HEK293 (cell line): ENCODE results near the gene CEP112.

Experiments used
- CTCF ChIP-seq: fragments of 450-650 bp; formaldehyde crosslinking; IDR thresholded peaks from 2 replicates; pipeline ENCODE4 v1.5.1; 2016; ENCODE audit warnings: missing biosample characterization, missing genetic modification characterization
- PRDM2 ChIP-seq: fragments of 450-650 bp; formaldehyde crosslinking; IDR thresholded peaks from 2 replicates; pipeline ENCODE4 v1.5.1; 2016; ENCODE audit warnings: missing biosample characterization, missing genetic modification characterization, borderline replicate concordance
- ZNF132 ChIP-seq: fragments of 450-650 bp; formaldehyde crosslinking; IDR thresholded peaks from 2 replicates; pipeline ENCODE4 v1.5.1; 2017; ENCODE audit warnings: missing biosample characterization, missing genetic modification characterization, borderline replicate concordance
- ZNF274 ChIP-seq, 2 experiments: fragments of 200-500 bp in 1 of 2; fragments of 450-650 bp in 1 of 2; sonication (Bioruptor generic) in 1 of 2; formaldehyde crosslinking in 1 of 2; IDR thresholded peaks; 2 replicates each; pipeline versions ENCODE4 v1.5.1 to v1.6.1; 2014 to 2016; ENCODE audit warnings: borderline replicate concordance in 1 of 2, inconsistent platforms in 1 of 2, low read length in 1 of 2, missing biosample characterization in 1 of 2, missing genetic modification characterization in 1 of 2
- ZNF335 ChIP-seq: fragments of 450-650 bp; formaldehyde crosslinking; conservative IDR thresholded peaks from 2 replicates; pipeline ENCODE4 v1.5.1; 2016; ENCODE audit warnings: missing biosample characterization, missing genetic modification characterization

GRCh38 chr17:65751263-65751662, 440.7 kb downstream of the CEP112 start:
- no peak for TF ChIP-seq ZNF132
- no peak for TF ChIP-seq CTCF (tag by site-specific recombination)
- no peak for TF ChIP-seq ZNF274 (IDR thresholded peaks at IDR 0.05; ENCODE audit: low read length)
- TF ChIP-seq ZNF274 (tag by site-specific recombination; IDR thresholded peaks at IDR 0.05; ENCODE audit: borderline replicate concordance), result no peak
- no peak for TF ChIP-seq PRDM2 (tag by site-specific recombination)
- no peak for TF ChIP-seq ZNF335 (tag by site-specific recombination)
